Activated T-cell treated with anti-CD3 and anti-CD28 coated beads, Interleukin-2, amount 50 U/mL, for 1 hour (primary cell): ENCODE data around the gene GIMAP5.
A peak's percentile ranks its signal among the peaks of the same experiment; 100 is the strongest.

Source experiments
- DNase-seq: peaks from one replicate; pipeline ENCODE4 v3.0.0-alpha.2; 2020

The GIMAP5 gene

DNA sequence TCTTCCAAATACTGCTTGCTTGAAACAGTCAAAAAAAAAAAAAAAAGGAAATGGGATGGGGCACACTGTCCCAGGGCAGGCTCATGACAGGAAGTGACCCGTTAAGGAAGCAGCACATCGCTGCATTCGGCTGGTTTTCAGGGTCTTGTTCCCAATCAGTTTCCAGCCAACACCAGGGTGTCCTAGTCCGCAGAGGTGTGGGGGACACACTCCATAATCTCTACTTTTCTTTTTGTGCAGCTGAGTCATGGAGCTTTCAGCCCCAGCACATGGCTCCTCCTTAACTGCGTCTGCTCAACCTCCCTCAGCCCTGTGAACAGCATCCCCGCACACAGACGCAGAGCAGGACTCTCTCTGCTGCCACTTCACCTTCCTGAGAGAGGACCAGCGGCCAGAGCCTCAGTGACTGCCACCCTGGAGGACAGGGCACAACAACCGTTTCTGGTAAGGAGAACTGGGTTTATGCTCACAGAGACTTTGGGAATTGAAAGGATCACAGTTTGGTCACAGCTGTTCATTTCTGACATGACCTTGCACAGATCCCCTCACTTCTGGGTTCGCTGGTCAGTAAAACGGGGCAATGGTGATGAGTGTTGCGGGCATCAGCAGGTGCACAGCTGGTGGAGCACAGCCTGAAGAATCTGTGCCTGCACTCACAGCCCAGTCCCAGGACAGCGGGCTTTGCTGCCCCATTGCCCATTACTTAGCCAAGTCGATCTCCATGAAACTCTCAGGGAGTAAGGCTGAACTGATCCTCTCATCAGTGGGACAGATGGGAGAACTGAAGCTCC lies at the start of gene GIMAP5:
TSS of gene GIMAP5 (plus strand) at position 154 of the 791 bp plus-strand sequence. CDS start 3,467 bp downstream, outside the sequence.
- DNase-seq = peak; percentile 68

DNA sequence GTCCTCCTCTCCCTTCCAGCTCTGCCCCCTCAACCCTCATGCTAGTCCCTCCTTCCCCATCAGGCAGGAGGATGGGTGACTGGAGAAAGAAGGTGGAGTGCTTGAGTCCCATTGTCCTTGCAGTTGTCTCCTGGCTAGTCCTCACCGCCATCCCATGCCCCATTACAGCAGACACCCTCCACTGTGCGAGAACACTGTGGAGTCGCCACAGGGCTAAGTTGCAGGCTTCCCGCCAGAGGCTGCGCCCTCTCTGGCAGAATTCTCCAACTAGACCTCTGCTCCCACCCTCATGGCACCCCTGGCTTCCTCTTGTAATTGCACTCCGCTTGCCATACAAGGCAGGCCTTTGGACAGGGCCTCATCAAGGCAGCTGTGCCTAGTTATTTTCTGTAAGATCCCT lies 48.6 kb upstream of the GIMAP5 start:
- DNase-seq = no peak

DNA sequence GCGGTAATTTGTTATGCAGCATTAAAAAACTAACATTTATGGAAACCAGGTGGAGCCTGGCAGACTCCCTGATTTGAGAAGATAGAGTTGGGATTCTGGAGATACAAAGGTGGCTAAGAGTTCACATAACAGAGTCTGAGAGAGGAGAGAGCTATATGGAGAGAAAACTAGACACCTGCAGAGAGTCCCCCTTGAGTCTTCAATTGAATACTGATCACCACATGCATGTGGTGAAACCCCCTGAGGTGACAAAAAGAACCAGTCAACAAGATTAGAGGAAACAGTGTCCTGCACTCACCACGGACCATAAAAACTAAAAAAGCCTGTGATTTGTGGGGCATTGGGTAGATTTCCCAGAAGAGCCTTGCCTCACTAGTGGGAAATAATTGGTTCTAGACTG lies 41.6 kb upstream of the GIMAP5 start:
- no peak for DNase-seq

DNA sequence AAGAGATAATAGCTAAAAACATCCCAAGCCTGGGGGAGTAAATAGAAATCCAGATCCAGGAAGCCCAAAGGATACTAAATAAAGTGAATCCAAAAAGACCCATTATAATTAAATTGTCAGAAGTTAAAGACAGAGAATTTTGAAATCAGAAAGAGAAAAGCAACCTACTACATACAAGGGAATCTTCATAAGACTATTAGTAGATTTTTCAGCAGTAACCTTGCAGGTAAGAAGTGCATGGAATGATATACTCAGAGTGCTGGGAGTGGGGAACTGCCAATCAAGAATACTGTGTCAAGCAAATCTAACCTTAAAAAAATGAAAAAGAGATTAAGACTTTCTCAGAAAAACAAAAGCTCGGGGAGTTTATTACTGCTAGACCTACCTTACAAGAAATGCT lies 34.0 kb upstream of the GIMAP5 start:
- DNase-seq = no peak

DNA sequence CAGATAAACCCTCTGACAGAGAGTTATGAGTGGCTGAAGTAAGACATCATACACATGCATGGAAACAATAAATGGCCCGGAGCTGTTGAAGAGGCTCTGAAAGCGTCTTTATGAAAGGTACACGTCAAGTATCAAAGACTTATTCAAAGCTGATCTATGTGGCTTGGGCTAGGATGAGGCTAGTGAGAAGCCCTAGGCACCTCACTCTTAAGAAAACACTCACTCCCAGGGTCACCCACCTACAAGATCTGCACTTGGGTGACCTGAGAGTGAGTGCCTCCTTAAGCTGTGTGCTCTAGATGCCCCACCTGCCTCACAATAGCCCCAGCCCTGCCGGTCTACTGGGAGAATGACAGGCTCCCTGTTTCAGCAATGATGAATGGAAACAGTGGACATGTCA lies 21.9 kb upstream of the GIMAP5 start:
- DNase-seq = no peak

DNA sequence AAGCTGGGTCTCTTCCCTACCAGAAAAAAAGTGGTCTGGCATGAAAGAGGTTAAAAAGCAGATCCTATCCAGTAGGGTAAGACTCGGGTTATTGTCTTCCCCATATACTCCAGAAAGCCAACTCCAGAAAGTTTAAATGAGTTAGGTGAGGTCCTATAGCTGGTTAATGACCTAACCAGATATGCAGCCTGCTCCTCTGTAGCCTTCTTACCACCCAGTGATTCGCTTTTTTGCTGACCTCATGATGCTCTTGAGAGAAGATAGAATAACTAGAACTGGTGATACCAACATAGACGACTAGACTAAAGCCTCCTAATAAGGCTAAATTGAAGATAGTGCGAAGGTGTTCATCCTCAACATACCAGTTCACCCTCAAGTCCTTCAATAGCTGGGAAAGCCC lies 21.5 kb upstream of the GIMAP5 start:
- no peak for DNase-seq

DNA sequence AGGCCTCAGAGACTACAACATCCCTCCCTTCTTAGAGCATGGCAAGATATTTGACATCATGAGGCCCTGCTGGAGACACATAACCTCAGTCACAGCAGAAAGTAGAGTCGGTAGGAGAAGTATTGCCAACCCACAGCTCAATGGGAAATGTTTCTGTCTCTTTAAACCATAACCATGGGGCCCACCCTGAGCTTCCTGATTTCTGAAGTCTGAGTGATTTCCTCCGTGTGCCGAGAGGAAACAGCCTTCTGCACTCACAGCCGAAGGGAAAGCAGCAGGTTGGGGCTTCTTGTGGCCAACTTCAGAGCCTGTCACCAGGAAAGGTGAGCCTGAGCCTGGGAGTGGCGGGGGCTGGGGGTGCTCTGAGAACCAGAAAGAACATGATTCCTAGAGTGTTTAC lies 20.9 kb upstream of the GIMAP5 start, which contains the start of gene GIMAP1:
TSS of gene GIMAP1 (plus strand) at position 246 of the 400 bp plus-strand sequence. CDS start 2,435 bp downstream, outside the sequence.
- DNase-seq = peak; percentile 67

DNA sequence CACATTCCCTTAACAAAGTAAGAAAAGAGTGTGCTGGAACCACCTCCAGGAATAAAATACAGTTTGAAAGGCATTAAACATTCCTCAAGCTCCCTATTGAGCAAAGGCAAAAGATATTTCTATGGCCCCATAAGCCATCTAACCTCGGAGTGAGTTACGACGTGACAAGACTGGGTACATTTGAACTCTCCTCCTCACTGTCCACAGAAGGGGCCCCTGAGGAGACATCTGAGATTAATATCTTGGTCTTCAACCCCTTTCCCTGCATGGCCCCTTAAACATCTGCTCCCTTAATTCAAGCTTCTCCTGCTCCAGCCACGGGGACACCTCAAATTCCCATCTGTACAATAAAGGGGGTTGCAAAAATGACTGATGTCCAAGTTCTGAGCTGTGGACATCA lies 20.3 kb upstream of the GIMAP5 start:
- DNase-seq = no peak

DNA sequence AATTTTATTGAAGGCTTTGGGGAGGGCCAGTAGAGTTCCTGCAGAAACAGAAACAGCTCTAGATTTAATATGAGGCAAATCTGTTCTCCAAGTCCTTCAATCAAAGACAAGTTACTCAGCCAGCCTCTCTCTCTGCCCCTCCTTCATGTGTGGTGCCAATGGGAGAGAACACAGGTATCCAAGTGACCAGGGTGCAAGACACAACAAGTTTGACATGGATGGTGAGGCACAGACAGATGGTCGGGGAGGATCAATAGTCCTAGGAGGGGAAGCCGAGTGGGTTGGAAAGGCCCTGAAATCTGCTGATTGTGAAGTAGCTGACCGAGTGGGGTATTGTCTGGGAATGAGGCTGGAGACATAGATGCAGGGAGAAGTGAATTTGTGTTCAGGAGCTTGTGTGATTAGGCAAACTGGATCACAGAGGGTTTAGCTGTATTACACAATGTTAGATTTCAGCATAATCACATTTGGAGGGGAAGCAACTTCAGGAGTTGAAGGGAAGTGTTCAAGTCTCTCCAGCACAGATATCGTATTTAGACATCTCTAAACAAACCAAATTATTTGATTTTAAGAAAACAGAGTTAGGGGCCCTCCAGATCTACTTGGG lies 19.3 kb upstream of the GIMAP5 start:
- no peak for DNase-seq

DNA sequence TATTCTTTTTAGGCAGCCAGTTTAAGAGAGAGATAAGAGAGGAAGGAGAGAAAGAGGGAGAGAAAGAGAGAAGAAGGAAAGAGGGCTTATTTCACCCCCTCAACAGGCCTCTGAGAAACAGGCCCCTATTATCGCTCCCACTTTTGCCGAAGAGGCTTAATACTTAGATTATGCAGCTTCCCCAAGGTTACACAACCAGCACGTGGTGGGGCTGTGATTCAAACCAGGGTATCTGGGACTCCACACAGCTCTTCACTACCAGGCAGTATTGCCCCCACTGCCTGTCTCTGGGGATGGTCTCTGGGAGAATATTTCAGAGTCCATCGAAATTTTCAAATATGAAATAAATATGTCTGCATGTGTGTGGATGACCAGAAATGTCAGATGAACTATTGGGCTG lies 17.8 kb upstream of the GIMAP5 start:
- no peak for DNase-seq

DNA sequence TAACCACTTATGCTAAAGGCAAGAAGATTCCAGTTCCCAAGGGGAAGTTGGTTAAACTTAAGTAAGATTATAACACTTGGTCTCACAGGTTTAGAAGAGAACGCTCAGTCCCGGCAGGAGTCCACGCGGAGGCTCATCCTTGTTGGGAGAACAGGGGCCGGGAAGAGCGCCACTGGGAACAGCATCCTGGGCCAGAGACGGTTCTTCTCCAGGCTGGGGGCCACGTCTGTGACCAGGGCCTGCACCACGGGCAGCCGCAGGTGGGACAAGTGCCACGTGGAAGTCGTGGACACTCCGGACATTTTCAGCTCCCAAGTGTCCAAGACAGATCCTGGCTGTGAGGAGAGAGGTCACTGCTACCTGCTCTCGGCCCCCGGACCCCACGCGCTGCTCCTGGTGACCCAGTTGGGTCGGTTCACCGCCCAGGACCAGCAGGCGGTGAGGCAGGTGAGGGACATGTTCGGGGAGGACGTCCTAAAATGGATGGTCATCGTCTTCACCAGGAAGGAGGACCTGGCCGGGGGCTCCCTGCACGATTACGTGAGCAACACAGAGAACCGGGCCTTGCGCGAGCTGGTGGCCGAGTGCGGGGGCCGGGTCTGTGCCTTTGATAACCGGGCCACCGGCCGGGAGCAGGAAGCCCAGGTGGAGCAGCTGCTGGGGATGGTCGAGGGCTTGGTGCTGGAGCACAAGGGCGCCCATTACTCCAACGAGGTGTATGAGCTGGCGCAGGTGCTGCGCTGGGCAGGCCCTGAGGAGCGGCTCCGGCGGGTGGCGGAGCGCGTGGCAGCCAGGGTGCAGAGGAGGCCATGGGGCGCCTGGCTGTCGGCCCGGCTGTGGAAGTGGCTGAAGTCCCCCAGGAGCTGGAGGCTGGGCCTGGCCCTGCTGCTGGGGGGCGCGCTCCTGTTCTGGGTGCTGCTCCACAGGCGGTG lies 17.0 kb upstream of the GIMAP5 start:
- no peak for DNase-seq

DNA sequence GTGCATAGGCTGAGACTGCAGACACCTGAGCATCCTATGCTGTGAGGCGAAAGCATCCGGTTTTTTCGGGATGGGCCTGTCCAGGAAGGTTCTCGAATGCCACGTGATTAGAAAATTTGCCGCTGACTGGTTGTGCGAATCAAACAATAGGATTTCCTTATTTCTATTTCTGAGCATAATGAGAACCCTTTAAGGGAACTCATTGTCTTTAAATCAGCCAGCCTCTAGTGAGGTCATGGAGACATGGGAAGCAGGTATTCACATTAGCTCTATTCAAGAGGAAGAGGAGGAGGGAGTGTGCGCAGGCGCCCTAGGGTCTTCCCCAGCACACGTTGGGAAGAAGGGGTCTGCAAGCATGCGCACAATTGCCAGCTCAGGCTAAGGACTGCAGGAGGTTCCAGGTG lies 15.2 kb upstream of the GIMAP5 start:
- no peak for DNase-seq

DNA sequence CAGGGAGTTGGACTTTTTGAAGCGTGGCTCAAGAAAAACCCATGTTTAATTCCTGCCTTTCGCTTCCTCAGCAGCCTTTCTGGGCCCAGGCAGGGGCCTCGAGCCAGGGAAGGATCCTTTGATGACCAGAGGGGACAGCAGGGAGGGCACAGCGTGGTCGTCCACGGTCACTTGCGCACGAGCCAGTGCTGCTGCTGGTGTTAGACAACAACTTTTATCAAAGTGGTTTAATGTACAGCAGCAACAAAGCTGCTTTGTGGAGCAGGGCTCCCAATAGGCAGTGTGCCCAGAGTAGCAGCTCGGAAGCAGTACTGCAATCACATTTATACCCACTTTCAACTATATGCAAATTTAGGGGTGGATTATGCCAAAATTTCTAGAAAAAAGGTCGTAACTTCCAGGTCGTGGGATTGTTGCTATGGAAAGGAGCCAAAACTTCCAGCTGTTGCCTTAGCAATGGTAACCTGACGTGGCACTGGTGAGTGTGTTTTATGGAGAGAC lies 14.7 kb upstream of the GIMAP5 start:
- DNase-seq = no peak

DNA sequence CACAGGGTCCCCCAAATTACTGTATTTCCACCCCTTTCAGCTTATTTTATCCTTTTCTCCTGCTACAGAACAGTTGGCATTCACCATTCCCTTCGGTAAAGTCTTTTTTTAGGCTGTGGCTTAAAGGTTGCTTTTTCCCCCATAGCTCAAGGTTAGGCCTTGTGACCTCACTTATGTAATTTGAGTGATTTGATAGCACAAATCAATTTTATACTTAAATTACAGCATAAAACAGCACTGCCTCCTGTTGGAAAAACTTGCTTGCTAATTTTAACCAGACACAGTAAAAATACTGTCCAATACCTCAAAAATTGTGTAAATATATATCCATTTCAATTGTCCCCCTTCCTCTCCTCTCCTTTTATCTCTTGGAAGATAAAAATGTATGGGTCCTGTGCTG lies 13.8 kb upstream of the GIMAP5 start:
- no peak for DNase-seq

DNA sequence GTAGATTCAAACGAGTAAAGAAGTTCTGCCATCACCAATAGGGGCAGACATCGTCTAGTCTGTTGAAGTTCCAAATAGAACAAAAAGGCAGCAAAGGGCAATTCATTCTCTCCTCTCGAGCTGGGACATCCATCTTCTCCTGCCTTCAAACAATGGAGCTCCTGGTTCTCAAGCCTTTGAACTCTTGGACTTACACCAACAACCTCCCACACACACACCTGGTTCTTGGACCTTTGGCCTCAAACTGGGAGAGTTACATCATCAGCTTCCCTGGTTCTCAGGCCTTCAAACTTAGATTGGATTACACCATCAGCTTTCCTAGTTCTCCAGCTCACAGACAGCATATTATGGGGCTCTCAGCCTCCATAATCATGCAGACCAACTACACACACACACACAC lies 9.8 kb upstream of the GIMAP5 start:
- DNase-seq = no peak

DNA sequence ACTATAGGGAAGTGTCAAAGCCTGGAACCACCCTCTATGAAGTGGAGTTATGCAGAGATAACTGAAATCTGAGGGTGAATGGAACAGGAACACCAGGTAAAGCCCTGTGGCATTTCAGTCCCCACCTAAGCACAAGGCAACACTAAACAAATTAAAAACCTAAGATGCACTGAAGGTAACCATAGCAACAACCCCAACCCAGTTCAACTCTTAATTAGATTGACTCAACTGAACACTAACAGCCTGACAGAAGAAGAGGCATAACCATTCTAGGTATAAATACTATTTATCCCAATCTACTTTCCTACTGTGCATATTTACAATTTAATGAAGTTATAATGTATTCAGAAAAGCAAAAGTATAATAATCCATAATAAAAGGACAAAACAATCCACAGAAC lies 9.2 kb upstream of the GIMAP5 start:
- no peak for DNase-seq

DNA sequence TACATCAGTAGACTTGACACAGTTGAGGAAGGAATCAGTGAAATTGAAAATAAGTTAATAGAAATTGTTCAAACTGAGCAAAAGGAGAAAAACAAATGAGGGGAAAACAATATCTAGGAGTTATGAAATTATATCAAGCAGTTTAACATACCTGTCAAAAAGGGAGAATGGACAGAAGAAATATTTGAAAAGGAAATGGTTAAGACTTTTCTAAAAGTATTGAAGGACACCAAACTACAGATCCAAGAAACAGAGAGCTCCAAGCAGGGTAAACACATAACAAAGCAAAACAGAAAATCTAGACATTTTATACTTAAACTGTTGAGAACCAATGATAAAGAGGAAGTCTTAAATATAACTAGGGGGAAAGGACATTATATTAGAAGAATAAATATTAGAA lies 8.6 kb upstream of the GIMAP5 start:
- DNase-seq = no peak

DNA sequence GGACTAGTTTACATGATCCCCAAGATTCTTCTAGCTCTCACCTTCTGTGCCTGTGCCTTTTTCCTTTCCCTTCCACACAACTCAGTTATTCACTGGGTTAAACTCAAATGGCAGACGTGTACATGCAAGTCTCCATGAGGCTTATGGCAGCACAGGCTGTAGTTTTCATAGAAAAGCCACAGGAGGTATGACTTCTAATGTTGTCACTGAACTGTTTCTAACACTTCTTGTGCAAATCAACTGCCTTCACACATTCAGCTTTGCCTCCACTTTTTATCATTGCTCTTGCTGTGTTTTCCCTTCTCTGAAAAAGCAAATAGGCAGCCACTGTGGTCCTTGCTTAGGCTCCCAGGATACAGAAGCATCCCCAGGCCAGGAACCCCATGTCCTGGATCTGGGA lies 5.3 kb upstream of the GIMAP5 start:
- no peak for DNase-seq

DNA sequence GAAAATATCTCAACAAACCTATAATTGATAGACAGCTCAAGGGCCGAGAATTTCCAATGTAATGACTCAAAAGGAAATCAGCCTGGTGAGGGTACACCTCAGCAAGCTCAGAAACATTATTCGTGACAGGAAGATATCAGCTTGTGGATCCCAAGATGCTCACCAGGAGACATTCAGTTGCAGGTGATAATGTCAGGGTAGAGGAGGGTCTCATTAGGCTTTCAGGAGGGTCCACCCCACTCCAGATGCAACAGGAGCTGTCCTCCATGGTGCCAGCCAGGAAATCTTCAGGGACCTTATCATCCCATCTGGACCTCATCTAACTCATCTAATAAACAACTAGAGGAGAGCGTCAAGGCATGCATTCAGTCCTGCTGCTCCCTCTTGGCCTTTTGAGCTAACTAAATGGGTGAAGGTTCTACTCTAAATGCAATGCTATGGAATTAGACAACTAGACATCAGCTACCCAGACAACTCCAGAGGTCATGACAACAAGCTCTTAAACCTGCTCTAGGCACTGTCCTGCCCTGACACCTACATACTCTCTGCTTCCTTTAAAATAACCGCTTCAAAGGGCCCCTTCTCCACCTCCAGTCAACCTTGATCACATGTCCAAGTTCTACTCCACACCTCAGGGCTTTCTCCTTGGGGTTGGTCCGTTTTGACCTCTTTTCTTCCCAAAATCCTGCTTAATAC lies 4.3 kb upstream of the GIMAP5 start:
- no peak for DNase-seq

DNA sequence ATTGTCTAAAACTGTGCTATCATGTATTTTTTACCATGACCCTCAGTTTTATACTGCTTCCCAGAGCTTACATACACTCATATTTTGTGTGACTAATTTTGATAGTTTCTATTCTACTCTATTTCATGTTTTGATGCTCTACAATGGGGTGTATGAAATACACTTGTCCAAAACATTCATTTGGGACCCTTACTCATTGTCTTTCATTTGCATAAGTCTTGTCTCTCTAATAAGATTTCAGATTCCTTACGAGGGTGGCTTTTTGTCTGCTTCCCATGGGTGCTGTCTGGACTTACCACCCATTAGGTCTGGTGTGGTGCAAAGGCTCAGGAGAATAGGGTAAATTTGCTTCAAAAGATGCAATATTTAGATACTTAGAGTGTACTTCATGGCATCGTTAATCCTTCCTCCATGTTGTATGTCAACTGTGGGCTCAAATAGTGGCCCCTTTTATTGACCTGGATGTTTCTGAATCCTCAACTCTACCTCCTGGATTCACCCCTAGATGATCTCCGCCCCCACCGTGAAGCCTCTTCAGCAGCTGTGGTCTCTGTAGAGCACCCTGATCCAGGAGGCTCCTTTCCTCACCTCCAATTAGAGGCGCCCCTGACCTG lies 3.6 kb upstream of the GIMAP5 start:
- DNase-seq = no peak

DNA sequence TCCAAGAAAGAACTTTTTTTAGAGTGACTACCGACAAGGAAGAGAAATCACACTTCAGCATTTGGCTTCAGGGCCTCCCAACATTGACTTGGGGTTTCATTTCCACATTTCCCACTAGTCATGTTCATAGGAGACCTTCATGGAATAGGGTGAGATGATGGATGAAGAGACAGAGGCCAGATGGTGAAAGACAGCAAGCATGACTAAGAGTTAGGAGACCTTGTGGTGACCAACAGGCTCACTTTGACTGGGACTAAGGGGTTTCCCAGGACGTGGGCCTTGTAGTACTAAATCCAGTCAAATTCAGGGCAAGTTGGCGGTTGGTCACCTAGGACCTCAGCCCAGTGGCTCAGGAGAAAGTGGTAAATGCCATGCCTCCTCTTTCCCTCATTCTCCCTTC lies 3.0 kb upstream of the GIMAP5 start:
- no peak for DNase-seq
